Stimulated activated naive CD8-positive, alpha-beta T cell treated with anti-CD3 and anti-CD28 coated beads, Interleukin-15, amount 100 ng/mL, for 72 hours (primary cell): ENCODE measurements around the gene NIF3L1.
A peak's percentile ranks its signal among the peaks of the same experiment; 100 is the strongest.

Experiments used
- ATAC-seq: fragments of 150-1000 bp; cut with Tn5 transposase; 2 replicates; pipeline ENCODE4 v1.10.0; 2021; ENCODE audit warnings: mild to moderate bottlenecking, moderate library complexity
- DNase-seq, 2 donors: peaks; one replicate each; pipeline ENCODE4 v3.0.0; 2021 to 2022
- H3K27ac Mint-ChIP-seq, 2 donors: one replicate each; pipeline ENCODE4 v1.8.0; 2022; ENCODE audit warnings: mild to moderate bottlenecking in 2 of 2, mixed read lengths in 2 of 2, moderate library complexity in 2 of 2
- H3K27me3 Mint-ChIP-seq: one replicate; pipeline ENCODE4 v1.8.0; 2022; ENCODE audit warnings: mixed read lengths
- H3K4me1 Mint-ChIP-seq: one replicate; pipeline ENCODE4 v1.8.0; 2022; ENCODE audit warnings: mild to moderate bottlenecking, mixed read lengths
- H3K4me3 Mint-ChIP-seq, 2 donors: one replicate each; pipeline ENCODE4 v1.8.0; 2022; ENCODE audit warnings: mild to moderate bottlenecking in 2 of 2, mixed read lengths in 2 of 2, moderate library complexity in 1 of 2
- H3K9me3 Mint-ChIP-seq, 2 donors: one replicate each; pipeline ENCODE4 v1.8.0; 2022; ENCODE audit warnings: mixed read lengths in 2 of 2

Gene NIF3L1

DNA sequence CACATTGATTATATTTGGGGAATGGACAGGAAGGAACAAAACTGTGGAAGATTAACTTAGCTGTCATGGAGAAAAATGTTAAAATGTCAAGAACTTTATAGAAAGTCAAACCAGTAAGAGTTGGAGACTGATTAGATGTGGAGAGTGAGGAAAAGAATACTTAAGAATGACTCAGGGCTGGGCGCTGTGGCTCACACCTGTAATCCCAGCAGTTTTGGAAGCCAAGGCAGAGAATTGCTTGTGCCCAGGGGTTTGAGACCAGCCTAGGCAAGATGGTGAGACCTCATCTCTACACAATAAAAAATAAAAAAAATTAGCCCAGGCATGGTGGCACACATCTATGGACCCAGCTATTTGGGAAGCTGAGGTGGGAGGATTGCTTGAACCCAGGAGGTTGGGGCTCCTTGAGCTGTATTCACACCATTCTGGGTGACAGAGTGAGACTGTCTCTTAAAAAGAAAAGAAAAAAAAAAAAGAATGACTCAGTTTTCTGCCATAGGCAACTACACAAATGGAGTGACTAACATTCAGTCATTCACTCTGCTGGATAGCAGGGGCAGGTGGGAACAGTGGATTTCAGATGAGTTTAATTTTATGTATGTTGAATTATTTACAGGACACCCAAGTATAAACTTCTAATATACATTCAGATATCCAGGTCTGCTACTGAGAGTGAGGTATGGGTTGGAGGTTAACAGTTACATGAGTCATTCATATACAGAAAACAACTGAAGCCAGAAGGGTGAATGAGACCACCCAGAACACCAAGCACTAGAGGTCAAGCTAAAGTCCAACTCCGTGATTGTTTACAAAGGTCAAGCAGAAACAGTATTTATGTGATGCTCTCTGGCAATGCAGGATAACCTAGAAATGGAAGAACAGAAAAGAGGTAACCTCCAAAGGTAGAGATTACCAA lies 40.4 kb downstream of the NIF3L1 start:
- Mint-ChIP-seq H3K9me3 (no peaks in the 10 kb centered on the region), H3K27me3 (no peaks in the 10 kb centered on the region), H3K4me3 (no peak overlapping the region), H3K27ac (peak overlapping the region; percentile 2 to 74), H3K4me1 (peaks cover 6% of the 10 kb centered on the region)
- ATAC-seq (peak; percentile 50), DNase-seq (no peak)

DNA sequence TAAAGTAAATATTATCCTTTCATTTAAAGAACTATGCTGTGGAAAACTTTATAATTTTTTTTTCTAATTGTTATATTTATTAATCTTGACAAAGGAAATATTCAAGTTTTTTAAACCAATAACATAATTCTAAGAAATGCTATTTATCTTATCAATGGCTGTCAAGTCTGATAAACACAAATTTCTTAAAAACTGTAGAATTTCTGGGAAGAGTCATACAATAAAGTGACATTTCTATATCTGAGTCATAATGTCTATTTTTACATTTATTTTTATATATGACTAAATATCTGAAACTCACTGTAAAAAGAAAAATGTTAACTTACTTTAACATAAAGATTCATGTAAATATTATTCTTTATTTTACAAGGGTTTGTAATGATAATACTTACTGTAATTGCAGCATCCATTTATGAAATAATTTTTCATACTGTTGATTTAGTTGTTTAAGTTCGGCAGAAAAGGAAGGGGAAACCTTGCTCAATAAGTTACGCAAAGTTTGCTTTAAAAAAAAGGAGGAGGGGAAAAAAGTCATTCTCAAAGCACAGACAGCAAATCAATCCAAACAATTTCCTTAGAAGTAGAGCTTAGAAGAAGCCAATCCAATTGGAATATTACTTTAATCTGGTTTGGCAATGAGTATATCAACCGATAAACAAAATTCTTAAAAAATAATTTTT lies 41.9 kb downstream of the NIF3L1 start:
- no peak overlapping the region for H3K27ac Mint-ChIP-seq
- H3K27me3 Mint-ChIP-seq = no peaks in the 10 kb centered on the region
- peaks cover 6% of the 10 kb centered on the region for H3K4me1 Mint-ChIP-seq
- no peak overlapping the region for H3K4me3 Mint-ChIP-seq
- H3K9me3 Mint-ChIP-seq = no peaks in the 10 kb centered on the region
- ATAC-seq (no peak), DNase-seq (no peak)

DNA sequence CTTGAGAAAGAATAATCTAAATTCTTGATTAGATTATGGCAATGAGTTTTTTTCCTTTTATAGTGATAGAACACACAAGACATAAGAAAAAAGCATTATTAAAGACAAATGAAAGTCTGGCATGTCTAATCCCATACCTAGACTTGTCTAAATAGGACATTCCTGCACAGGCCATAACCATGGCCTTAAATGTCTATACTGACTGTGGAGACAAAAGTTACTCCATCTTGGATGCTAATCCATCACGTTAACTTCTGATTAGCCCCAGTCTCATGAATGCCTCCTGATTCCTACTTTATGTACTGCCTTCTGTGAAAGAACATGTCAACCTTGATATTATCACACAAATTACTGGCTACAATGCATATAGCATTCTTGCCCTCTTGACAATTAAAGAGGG lies 50.7 kb downstream of the NIF3L1 start:
- ATAC-seq (no peak), DNase-seq (no peak)
- Mint-ChIP-seq H3K9me3 (no peaks in the 10 kb centered on the region), H3K27me3 (no peaks in the 10 kb centered on the region), H3K4me3 (no peak overlapping the region), H3K27ac (no peak overlapping the region), H3K4me1 (peaks cover 12% of the 10 kb centered on the region)

DNA sequence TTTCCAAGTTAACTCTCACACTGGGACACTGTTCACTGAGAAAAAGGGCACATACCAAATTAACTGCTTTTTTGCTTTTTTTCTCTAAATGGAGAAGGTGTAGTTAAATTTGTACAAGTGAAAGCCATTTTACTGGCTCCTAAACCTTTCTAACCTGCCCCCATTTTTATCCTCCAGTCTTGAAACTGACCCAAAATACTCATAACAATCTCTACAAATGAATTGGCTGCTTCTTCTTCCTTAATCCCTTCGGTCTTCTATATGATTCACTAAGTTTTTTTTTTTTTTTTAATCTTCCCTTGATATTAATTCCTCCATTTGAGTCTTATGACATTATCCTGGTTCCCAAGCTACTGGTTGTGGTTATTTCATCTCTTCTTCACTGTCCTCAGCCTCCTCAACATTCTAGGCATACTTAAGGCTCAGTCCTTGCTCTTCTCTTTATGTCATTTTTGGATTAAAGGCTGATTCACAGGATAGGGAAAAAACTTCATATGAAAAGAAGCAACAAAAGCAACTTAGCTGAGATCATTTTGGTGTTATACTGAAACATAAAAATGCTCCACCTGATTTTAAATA lies 54.4 kb downstream of the NIF3L1 start:
- H3K4me3 Mint-ChIP-seq = peak overlapping the region in 1 of 2 donors; percentile 7
- H3K27me3 Mint-ChIP-seq = no peaks in the 10 kb centered on the region
- peaks cover 25% of the 10 kb centered on the region for H3K4me1 Mint-ChIP-seq
- DNase-seq = no peak
- H3K27ac Mint-ChIP-seq = peak overlapping the region; percentile 21 to 42
- no peaks in the 10 kb centered on the region for H3K9me3 Mint-ChIP-seq
- ATAC-seq = peak; percentile 51

DNA sequence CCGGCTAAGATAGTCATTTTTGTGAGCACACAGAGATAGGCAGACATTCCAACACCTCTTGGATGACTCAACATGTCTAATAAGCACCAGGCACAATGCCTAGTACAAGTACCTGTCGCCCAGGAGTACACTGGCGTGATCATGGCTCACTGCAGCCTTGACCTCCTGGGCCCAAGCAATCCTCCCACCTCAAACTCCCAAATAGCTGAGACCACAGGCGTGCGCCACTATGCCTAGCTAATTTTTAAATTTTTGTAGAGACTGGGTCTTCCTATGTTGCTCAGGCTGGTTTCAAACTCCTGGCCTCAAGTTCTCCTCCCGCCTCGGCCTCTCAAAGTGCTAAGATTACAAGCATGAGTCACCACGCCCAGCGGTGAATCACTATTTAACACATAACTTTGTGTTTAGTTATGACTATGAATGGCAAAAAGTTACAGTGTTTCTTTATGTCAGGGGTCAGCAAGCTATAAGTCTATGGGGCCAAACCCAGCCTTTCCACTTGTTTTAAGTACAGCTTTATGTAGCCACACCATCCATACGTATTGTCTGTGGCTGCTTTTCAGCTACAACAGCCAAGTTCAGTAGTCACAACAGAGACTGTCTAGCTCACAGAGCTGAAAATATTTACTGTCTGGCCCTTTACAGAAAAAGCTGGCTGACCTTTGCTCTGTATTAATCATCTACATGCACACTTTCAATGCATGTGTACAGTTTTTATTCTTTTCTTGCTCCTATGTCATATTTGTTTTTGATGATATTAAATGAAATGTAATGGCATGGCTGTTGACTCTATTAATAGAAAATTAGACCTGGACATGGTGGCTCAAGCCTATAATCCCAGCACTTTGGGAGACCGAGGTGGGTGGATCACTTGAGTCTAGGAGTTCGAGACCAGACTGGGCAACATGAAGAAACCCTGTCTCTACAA lies 55.6 kb downstream of the NIF3L1 start:
- Mint-ChIP-seq H3K9me3 (no peaks in the 10 kb centered on the region), H3K27me3 (no peaks in the 10 kb centered on the region), H3K4me3 (peak overlapping the region in 1 of 2 donors; percentile 36), H3K4me1 (peaks cover 25% of the 10 kb centered on the region), H3K27ac (peak overlapping the region; percentile 87)
- DNase-seq (peak; percentile 23 to 72), ATAC-seq (peak; percentile 95)

DNA sequence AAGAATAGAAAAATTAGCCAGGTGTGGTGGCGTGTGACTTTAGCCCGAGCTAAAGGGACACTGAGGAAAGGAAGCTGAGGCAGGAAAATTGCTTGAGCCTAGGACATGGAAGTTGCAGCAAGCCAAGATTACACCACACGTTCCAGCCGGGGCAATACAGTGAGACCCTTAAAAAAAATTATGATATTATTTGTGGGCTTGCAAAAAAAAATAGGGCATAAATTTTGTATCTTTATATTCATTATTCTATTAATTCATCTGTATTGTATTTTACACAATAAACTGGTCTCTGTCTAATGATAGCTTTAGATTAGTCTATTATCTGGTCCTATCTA lies 56.2 kb downstream of the NIF3L1 start:
- Mint-ChIP-seq H3K4me3 (peak overlapping the region in 1 of 2 donors; percentile 8), H3K27ac (peak overlapping the region; percentile 80 to 87)
- ATAC-seq = no peak

DNA sequence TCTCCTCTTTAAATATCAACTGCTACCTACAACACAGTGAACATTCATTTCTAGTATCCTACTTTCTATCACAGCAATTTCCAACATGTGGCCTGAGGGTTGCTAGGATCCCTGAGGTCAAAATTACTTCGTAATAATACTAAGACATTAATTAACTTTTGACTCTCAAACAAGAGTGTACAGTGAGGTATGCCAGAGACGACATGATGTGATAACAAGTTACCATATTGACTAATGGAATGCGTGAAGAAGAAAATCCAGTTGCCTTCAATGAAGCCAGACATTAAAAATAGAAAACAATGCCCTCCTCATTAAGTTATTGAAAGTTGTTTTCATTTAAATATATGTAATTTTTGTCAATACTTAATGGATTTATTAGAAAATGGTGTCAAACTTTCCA lies 61.2 kb downstream of the NIF3L1 start:
- H3K9me3 Mint-ChIP-seq = no peaks in the 10 kb centered on the region

More for the DNA sequence above, 56.2 kb downstream of the NIF3L1 start:
- DNase-seq = no peak
- H3K9me3 Mint-ChIP-seq = no peaks in the 10 kb centered on the region
- H3K4me1 Mint-ChIP-seq = peaks cover 25% of the 10 kb centered on the region
- no peaks in the 10 kb centered on the region for H3K27me3 Mint-ChIP-seq

More for the DNA sequence above, 61.2 kb downstream of the NIF3L1 start:
- Mint-ChIP-seq H3K4me3 (no peak overlapping the region), H3K27ac (no peak overlapping the region), H3K4me1 (peaks cover 7% of the 10 kb centered on the region), H3K27me3 (no peaks in the 10 kb centered on the region)
- DNase-seq (no peak), ATAC-seq (no peak)
